Endothelial cell (in vitro differentiated cells): Measurements from ENCODE around the gene ZBTB18. TPM values are rescaled to one million over a fixed set of nuclear protein-coding genes. Genes with fewer than 3 reads are reported as not detected.

Experiments used
- DNase-seq: peaks from one replicate; pipeline ENCODE4 v3.0.0; 2021; ENCODE audit warnings: low spot score
- H3K27ac Mint-ChIP-seq: one replicate; pipeline ENCODE4 v1.8.0; 2021; ENCODE audit warnings: mixed read lengths, inconsistent platforms; ENCODE audit not compliant: unreplicated experiment
- H3K27me3 Mint-ChIP-seq: one replicate; pipeline ENCODE4 v1.8.0; 2021; ENCODE audit warnings: mild to moderate bottlenecking, moderate library complexity, mixed read lengths, inconsistent platforms; ENCODE audit not compliant: unreplicated experiment
- H3K36me3 Mint-ChIP-seq: one replicate; pipeline ENCODE4 v1.8.0; 2021; ENCODE audit warnings: mild to moderate bottlenecking, low read depth, mixed read lengths, inconsistent platforms; ENCODE audit not compliant: unreplicated experiment
- H3K4me1 Mint-ChIP-seq: one replicate; pipeline ENCODE4 v1.8.0; 2021; ENCODE audit warnings: mild to moderate bottlenecking, mixed read lengths, inconsistent platforms; ENCODE audit not compliant: unreplicated experiment
- H3K4me3 Mint-ChIP-seq: one replicate; pipeline ENCODE4 v1.8.0; 2021; ENCODE audit warnings: mild to moderate bottlenecking, mixed read lengths, inconsistent platforms; ENCODE audit not compliant: unreplicated experiment
- H3K9me3 Mint-ChIP-seq: one replicate; pipeline ENCODE4 v1.8.0; 2021; ENCODE audit warnings: mixed read lengths, inconsistent platforms; ENCODE audit not compliant: unreplicated experiment
- CTCF ChIP-seq: fragments of 200-600 bp; sonication (generic); IDR thresholded peaks from one replicate; pipeline ENCODE4 v1.5.0; 2021; ENCODE audit warnings: antibody characterized with exemption; ENCODE audit not compliant: unreplicated experiment
- total RNA-seq: library from RNA; stranded (reverse); fragmentation: NEBNext Ultra II Directional; extraction: Animal tissue kit (Norgen Biotek cat#: 25700); gene quantifications from one replicate; pipeline ENCODE4 v1.2.1, GENCODE V29; 2021; ENCODE audit not compliant: unreplicated experiment

The ZBTB18 gene
- total RNA-seq, 1 donor from 2014 or later, result 21.7 TPM

- no peak for DNase-seq
- TF ChIP-seq CTCF, result no peak
- Mint-ChIP-seq H3K27me3 (no peaks in the 10 kb centered on the region), H3K9me3 (no peaks in the 10 kb centered on the region), H3K4me1 (peaks cover 7% of the 10 kb centered on the region), H3K27ac (no peak overlapping the region), H3K36me3 (no peaks in the 10 kb centered on the region), H3K4me3 (no peak overlapping the region)
These were observed 51.0 kb downstream of the ZBTB18 start for GRCh38 chr1:244102046-244102445.

- TF ChIP-seq CTCF, result no peak
- H3K9me3 Mint-ChIP-seq, result no peaks in the 10 kb centered on the region
- H3K27me3 Mint-ChIP-seq, result no peaks in the 10 kb centered on the region
- no peak for DNase-seq
- no peak overlapping the region for H3K27ac Mint-ChIP-seq
- peaks cover 7% of the 10 kb centered on the region for H3K4me1 Mint-ChIP-seq
- H3K36me3 Mint-ChIP-seq, result no peaks in the 10 kb centered on the region
- no peak overlapping the region for H3K4me3 Mint-ChIP-seq
These were observed 51.4 kb downstream of the ZBTB18 start for GRCh38 chr1:244102468-244102867.

GRCh38 chr1:244104309-244105060 is 53.4 kb downstream of the ZBTB18 start:
- Mint-ChIP-seq H3K27me3 (peaks cover 2% of the 10 kb centered on the region), H3K36me3 (no peaks in the 10 kb centered on the region), H3K4me3 (no peak overlapping the region), H3K27ac (peak overlapping the region; percentile 9), H3K4me1 (peaks cover 7% of the 10 kb centered on the region), H3K9me3 (no peaks in the 10 kb centered on the region)
- TF ChIP-seq CTCF, result no peak
- no peak for DNase-seq

GRCh38 chr1:244106176-244106575 is 55.1 kb downstream of the ZBTB18 start:
- TF ChIP-seq CTCF, result no peak
- Mint-ChIP-seq H3K27ac (no peak overlapping the region), H3K4me3 (no peak overlapping the region), H3K4me1 (no peaks in the 10 kb centered on the region), H3K27me3 (peaks cover 2% of the 10 kb centered on the region), H3K9me3 (no peaks in the 10 kb centered on the region), H3K36me3 (no peaks in the 10 kb centered on the region)
- DNase-seq, result no peak

Other genes starting within 250 kb of the ZBTB18 start
- gene AKT3, start 201.0 kb upstream of the ZBTB18 start, total RNA-seq, result 87.3 TPM